LHCN-M2 (cell line): ENCODE data around the gene RAPGEF5. TPM values are rescaled to one million over a fixed set of nuclear protein-coding genes. Genes with fewer than 3 reads are reported as not detected.

Source experiments
- DNase-seq: peaks from one replicate; pipeline ENCODE4 v3.0.0-alpha.2; 2012; ENCODE audit warnings: low read depth
- total RNA-seq: library from RNA; depleted of rRNA; stranded (reverse); fragments of >200 nt; gene quantifications from 2 replicates; pipeline ENCODE4 v1.2.3, GENCODE V29; 2014

RAPGEF5 gene
- total RNA-seq, 1 experiment from 2014 or later: 0.06 TPM

DNA sequence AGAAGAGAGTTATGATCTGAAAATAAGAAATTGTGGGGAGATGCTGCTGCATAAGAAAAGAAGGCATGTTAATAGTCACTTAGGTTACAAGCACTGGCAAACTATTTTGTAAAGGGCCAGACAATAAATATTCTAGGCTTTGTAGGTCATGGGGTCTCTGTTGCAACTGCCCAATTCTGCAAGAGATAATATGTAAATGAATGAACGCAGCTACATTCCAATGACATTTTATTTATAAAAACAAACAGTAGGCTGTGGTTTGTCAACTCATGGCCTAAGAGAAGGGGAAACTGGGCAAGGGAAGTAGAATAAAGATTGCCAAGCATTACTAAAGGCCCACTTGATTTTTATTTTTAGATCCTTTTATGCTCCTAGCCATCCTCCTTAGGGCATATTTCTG is 133.1 kb downstream of the RAPGEF5 start:
- no peak for DNase-seq

DNA sequence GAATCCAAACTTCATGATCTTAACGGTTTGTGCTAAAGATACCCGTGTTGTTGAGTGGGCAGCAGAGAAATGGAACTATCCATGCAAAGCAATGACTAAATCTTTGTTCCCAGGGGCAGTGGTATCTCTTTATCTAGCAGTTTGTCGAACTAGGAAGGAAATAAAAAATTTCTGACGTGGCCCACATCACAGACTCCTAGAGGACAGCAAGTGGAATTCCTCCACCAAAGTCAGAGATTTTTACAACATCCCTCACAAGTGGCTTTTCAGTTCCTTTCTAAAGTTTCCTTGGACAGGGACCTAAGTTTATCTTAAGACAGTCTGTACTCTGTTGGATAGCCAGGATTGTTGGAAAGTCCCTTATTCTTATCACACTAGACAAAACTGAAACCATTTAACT is 136.0 kb downstream of the RAPGEF5 start:
- no peak for DNase-seq

DNA sequence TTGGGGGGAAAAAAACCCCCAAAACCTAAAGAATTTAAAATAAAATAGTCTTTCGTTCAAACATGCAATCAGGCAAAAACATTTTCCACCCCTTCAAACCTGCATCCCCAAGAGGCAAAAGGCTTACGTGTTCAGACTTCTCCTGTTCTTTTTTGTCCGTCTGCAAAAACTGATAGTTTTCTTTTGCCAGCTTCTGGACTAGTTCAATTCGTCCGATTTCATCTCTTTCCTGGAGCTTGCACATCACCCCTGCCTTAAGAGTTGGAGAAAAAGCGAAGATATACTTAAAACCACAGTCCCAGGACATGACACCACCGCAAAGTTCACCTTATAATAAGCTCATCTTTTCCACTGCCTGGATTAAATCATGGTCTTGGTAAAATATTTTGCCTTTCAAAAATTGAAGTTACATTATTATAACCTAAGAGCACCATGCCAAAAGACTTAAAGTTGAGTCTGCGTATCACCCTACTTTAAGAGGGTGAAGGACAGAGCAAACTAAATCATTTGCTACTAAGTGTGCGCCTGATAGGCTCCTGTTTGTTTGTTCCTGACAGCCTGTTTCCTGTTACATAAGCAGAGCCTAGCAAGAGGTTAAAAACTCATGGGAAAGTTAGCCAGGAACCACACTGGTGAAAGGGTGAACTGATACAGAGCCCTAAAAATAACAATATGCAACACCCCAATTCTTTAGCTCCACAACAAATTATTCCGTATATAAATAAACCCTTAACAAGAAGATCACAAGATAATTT is 137.0 kb downstream of the RAPGEF5 start:
- DNase-seq: no peak

DNA sequence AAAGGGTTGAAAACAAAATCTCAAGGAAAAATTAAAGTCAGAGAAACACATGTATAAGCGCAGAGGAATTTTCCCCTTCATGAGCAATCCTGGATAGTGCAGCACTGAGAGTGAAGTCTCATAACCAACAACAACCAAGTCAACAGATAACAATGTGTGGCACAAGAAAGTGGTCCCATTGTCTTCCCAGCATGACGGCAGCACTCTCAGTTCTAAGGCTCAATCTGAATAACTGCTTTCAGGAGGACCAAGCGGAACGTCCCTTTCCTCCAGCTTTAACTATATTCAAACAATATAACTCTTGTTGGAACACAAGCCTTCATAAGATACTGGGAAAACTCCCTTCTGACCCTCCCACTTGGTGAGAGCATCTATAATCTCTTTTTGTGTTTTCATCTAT is 137.9 kb downstream of the RAPGEF5 start:
- no peak for DNase-seq

DNA sequence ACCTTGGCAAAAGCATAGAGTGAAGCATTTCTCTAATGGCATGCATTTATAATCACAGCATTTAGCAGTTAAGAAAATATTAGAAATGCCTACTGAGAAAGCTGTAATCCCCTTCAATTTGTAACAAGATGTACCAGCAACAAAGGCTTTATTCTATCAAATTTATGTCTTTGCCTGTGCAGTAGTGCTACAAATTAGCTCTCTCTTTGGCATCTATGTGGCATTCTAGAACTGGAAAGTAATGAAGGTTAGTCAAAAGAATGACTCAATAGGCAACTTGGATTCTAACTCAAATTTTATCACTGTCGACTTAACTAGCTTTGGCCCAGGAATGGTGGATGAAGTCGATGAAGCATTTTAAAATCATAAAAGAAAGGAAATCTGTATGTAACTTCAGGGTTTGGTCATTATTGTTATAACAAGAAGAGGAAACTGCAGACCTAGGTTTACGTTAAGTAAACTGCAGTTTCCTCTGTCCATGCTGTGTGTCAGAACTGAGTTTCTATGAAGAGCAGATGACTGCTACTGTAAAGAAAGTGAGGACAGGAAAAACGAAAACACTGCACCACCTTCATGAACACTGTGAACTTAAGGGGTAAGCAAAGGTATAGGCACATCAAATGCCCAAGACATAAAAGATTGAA is 140.0 kb downstream of the RAPGEF5 start:
- no peak for DNase-seq

DNA sequence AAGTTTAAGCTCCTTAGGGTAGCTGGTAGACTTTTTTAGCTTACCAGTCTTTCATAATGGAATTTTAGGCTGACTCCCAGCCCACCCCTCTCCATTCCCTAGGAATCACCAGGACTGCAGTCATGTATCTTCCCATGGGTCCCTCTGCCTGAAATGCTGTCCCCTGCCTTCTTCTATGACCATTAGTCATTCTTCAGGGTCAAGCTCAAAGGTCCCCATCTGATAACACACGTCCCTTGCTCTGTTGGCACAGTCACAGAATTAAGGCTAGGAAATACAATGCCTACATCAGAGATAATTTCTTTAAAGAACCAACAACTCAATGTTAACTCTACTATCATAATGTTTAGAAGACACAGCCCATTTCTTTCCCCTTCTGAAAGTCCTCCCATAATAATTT is 140.6 kb downstream of the RAPGEF5 start:
- DNase-seq: no peak

DNA sequence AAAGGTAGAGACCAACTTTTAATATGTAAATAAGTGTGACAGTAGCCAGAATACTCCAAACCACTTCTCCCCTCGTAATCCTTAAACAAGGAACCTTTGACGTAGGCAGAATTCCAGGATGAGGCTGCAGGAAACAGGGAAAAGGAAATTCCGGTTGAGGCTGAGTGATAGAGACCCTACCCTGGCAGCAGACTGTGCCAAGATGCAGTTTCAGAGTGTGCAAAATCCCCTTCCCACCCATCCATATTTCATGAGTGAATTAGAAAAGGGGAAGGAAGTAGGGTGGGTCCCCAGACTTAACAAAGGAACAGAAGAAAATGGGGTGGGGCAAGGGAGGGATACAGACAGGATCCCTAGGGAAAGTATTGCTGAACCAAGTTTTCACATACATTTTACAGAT is 143.0 kb downstream of the RAPGEF5 start:
- DNase-seq: no peak

DNA sequence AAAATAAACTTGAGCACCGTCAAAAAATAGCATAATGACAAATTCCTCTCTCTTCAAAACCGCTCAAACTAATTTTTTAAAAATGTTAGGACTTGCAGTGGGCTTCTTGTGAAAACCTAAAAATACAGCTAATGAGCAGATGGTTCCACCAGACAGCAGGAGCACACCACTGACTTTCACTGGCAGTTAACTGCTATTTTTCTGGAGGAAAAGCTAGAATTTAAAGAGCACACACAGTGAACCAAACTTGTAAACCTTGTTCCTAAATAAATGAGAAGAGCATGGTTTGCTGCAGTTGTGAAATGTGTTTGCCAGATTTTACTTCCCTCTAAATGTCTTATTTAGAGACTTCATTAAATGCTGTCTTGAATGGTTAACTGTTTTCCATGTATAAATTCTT is 143.9 kb downstream of the RAPGEF5 start:
- no peak for DNase-seq

DNA sequence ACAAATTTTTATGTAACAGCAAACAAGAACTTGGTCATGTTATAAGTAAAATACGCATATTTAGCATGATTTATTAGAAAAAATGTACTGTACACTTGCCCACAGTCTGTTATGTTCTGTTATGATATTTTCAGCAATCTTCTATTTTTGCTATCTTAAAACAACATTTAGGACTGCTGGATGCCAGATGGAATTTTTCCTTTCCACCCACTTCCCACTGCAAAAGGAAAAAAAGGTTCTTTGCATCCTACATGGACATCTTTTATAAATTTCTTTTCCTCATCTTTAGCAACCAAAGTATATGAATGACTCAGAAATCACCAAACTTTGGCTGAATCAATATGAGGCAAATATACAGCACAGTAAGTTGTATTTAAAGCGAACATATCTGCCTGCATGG is 146.0 kb downstream of the RAPGEF5 start:
- DNase-seq: no peak

DNA sequence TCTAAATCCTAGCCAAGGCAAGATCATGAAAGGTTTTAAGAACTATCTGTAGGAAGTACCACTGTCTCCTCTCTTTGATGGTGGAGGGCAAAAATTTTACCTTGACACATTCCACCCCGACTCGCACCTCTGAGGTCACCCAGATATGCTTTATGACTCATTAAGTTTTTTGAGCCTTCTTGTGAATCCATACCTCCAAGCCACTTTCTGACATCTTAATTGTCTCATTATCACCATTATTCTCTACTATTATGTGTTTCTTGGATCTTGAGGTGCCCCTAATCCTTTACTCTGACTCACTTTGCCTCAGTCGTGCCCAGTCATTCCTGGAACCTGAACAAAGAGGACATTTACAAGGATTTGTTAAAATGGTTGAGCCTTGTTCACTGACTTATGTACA is 146.6 kb downstream of the RAPGEF5 start:
- no peak for DNase-seq

DNA sequence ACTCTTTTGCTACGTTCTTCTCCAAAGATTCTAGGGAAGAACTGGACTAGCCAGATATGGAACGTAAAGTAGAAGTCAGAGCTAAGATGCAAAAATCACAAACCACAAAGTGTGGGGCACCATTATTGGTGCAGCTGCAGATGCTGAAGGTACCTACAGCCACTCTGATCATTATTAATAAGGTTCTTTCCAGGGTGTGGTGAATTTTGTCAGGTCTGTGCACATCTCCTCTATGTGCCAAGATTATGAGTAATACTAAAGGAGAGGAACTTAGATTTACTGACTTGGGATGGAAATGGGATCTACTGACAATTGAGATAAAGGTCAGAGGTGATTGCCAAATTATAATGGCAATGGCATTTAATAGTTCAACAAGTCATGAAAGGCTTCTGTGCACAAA is 148.2 kb downstream of the RAPGEF5 start:
- DNase-seq: no peak

DNA sequence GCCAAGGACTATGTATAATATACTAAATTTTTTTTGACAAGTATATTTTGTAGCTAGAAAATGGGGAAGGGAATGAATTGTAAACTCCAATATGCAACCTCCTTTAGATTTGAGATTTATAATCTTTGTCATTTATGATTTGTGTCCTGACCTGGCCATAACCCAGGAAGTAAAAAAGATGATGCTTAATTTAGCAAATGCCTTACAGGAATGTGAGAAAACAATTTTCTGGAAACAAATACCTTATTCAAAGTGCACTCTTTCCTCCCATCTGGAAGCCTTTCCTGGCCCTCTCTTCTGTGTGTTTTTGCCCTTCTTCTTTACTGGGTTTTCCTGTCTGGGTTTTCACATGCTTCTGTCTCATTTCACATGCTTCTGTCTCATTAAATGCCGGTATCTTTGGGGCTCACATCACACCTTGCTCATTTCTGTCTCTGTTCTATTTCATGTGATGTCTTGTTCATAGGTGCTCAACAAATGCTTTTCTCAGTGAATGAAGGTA is 149.2 kb downstream of the RAPGEF5 start:
- DNase-seq: no peak

DNA sequence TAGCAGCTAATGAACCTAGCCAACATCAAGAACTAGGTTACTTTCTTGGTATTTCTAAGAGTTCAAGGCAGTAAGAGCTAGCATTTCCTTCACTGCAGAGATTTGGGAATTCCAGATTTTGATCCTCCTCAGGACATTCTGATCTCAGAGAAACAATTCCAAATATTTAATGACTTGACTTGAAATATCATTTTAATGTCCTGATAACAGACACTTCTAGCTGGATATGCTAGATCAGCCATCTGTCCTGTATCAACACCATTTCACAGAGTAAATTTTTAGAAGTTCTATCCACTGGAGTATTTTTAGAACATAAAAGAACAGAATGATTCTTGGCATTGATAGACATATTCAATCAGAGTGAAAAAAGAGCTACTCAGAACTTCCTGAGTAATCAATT is 151.3 kb downstream of the RAPGEF5 start:
- no peak for DNase-seq

DNA sequence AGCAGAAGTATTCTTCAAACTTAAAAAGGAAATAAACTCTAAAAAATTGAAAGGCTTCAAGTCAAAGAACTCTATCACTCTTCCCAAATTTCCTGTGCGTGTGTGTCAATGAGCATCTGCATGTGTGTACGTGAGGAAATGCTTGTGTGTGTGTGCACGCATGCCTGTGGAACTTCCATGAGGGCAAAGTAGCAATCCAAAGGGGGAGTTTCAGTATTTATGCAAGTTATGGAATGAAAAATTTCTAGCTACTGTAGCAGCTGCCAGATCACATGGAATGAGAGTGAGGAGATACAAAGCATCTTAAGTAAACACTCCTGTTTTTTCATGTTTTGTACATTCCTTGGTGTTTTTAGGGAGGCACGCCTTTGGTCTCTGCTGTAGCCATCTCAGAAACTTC is 152.6 kb downstream of the RAPGEF5 start:
- DNase-seq: no peak

DNA sequence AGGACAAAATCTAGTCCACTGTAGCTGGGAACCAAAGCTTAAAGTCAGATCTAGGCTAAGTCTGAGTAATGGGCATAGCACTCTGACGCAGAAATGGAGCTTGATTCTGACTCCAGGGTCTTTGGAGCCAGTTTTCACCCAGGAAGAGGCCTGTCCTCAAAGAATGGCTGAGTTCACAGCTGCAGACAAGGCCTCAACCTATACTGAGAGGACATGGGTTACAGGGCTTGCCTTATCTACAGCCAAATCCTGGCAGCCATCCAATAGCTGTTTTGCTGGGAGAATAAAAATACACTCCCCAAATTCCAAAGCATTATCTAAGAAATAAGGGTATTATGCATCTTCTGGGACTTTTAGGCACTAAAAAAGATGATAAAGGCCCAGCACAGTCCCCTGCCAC is 154.8 kb downstream of the RAPGEF5 start:
- no peak for DNase-seq

DNA sequence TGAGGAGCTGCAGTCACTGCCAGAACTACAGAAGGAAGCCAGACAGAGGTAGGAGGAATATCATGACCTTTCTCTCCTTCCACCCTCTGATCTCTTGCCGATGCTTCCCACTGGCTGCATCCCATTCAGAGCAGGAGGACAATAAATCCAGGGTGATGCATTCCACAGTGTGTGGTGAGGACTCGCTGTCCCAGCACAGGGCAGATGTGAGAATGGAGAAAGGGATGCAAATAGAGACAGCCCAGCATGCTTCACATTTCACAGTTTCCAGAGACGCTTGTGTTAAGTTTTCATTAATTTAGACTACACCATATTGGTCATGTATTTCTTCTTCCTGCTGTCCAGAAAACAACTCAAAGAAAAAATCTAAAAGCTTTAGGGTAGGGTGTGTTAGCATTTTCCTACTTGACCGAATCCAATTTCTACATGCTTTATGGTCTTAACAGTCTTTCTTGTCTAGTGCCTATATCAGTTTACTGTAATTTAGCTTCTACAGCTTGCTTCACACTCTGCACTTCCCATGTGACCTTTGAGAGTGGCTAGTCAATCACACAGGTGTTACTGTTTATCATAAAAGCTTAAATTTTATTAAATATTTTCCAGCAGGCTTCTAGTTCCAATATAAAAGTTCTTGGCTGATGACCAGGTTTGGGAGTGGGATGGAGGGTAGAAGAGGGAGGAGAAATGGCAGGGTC is 155.6 kb downstream of the RAPGEF5 start:
- DNase-seq: no peak

DNA sequence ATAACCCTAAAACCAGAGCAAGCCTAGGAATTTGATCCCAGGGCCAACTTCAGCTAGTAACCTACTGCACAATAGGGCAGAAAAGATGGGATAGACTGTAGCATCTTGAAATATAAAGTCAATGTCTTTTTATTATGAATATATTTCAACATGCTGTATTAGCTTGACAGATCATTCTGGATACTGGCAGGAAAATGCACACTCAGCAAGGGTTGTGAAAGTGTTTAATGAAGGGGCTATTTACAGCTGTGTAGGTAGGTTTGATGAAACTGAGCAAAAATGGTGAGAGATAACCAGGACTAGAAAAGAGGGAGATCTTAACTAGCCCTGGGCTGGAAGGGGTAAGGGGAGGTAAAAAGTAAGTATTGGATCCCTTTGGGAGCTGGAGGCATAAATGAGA is 156.2 kb downstream of the RAPGEF5 start:
- DNase-seq: no peak

DNA sequence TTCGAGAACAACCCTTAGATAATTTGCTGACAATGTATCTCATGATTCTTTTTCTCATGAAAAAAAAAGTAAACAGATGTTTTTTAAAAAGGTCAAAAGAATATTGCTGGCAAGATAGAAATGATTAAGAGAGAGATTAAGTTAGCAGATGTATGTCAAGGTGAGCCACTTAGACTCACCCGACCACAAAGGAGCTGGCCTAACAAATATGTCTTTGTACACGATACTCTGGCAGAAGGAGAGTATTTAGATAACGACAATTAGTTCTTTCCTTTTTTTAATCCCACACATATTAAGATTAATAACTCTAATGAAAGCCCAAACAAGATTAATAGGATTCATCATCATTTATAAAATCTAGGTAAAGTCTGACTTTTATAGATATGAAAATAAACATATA is 156.7 kb downstream of the RAPGEF5 start:
- no peak for DNase-seq

DNA sequence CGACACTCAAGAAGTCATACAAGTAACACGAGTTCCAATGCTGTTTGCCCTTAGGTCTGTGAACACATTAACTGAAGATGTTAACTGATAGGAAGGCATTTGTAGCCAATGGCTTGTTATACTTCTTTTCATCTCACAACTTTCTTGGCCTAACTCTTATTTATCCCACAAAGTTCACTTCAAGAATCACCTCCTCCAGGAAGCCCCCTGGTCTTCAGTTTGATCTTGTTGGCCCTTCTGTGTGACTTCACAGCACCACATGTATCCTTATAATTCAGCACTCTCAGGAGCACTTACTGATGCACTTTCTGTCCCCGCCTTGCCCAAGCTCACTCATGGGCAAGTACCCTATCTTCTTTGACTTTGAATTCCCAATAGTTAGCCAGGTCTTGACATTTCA is 159.6 kb downstream of the RAPGEF5 start:
- DNase-seq: no peak

DNA sequence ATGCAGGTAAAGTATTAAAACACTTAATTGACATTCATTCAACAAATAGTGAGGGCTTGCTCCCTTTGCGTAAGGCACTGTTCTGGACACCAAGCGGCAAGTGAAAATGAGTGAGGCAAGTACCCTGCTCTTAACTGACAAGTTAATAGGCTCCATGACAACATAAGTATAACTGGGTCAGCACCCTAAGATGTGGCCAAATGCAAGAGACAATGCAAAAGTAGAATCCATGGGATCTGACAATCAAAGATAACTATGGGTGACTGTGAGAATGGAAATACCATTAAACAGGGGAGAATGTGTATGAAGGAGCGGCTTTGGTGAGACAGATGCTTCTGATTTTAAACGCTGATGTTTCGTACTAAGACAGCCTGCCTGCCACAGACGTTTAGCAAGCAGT is 160.5 kb downstream of the RAPGEF5 start:
- DNase-seq: no peak

DNA sequence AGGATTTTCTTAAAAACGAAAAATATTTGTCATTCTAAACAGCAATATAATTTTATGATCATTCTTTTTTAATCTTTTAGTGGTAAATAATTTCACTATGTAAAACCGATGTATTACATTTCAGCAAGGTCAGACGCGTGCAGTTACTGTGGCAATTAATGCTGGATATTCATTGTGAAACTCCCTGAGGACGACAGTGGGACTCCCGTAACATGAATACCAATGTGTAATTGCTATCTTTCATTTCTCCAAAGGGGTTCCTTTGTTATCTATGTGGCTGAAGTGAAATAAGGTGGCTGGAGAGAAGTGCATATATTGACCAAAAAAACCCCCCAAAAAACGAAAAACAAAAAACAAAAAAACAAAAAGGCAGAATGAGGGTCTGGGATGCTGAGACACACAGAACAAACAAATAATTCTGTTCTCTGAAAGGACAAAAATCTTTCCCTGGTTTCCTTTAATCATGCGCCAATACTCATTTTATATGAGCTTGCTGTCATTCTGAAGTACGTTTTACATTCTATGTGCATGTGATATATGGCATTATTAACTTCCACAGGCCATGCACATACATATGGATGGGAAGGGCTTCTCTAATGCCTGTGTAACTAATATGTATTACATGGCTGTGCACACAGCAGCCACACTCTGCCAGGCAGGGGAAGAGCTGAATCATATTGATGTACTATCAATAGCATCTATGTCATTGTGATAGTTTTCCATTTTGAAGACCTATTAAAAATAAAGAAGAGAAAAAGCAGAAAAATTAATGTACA is 161.4 kb downstream of the RAPGEF5 start:
- no peak for DNase-seq

DNA sequence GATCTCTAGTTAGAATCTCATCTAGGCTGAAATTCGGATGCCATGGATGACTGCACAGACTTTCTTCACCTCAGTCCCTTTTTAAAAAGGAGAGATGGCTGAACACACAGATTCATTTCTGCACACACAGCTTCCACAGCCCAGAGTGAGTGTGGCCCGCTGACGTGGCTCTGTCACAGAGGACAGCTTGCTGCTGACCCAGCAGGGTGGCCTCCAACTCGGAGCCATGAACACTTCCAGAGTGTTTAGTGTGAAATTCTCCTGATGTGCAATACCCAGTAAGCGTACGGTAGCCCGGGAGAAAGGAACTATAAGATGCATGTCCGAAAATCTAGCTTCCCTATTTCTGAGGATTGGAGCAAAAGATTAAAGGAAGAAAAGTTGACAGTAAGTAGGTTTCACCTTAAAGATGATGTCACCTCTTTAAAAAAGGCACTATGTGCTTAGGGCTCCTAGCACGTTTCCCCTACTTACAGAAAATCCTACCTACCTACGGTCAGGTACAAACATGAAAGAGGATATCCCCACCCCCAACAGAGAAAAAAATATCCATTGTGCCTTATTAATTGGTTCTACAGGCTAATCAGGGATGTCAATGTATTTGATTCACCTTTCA is 162.2 kb downstream of the RAPGEF5 start:
- DNase-seq: no peak
